Activated effector memory CD4-positive, alpha-beta T cell treated with Interleukin-2 at 50 U/mL for 16 hours (primary cell): ENCODE measurements around the gene MAGI1.
"Not testable (repeated sequence)": the region's sequence is repeated elsewhere in the genome, so short reads cannot be mapped to it uniquely, and the experiment has no call there.

Experiments
- DNase-seq: peaks from one replicate; pipeline ENCODE4 v3.0.0-alpha.2; 2020

MAGI1 gene

DNA sequence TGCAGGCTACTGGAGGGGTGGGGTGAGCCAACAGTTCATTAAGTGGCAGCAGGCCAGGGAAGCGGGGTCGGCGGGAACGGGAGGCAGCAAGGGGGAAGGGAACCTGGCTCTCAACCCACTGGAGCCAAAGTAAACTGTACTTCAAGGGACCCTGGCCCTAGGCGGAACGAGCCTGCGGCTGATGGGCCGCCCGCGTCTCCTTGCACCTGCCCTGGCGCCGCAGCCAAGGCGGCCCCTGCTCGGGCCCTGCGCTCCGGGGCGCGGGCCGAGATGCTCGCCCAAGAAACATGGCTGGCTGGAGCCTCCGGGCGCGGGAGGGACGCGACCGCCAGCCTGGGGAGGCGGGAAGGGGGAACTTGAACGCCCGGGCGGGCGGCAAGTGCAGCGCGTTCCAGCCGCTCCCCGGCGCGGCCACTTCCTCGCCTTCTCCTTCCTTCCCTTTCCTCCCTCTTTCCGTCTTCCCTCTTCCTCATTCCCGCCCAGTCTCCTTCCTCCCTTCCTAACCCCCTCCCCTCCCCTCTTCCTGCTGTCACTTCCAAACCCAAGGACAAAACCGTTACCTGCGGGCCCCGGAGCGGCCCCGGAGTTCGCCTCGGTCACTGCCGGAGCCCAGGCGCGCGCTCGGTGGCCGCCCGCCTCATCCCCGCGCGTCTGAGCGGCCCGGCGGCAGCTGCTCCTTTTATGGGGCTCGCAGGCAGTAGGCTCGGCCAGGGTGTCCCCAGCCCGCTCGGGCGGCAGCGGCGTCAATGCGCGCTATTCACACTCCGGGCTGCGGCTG lies 489.7 kb downstream of the MAGI1 start:
- DNase-seq: no peak

DNA sequence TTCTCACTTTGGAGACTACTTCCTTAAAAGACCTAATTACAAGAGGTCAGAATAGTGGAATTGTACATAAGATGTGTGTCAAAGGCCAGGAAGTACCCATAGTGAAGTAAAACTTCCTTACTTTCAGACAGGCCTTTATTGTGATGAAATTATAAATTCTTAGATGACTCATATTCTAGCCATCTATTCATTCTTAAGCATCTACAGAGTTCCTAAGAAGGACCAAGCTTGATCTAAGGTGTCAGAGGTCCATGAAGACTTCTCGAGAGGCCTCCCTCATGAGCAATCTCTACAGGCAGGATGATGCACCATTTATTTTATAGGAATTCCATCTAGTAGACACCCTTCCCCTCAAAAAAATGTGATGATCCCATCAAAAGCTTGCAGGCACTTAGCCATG lies 493.3 kb downstream of the MAGI1 start:
- no peak for DNase-seq

DNA sequence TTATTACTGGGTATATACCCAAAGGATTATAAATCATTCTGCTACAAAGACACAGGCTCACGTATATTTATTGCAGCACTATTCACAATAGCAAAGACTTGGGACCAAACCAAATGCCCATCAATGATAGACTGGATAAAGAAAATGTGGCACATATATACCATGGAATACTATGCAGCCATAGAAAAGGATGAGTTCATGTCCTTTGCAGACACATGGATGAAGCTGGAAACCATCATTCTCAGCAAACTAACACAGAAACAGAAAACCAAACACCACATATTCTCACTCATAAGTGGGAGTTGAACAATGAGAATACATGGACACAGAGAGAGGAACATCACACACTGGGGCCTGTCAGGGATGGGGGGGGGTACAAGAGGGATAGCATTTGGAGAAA lies 495.3 kb downstream of the MAGI1 start:
- DNase-seq: not testable (repeated sequence)

DNA sequence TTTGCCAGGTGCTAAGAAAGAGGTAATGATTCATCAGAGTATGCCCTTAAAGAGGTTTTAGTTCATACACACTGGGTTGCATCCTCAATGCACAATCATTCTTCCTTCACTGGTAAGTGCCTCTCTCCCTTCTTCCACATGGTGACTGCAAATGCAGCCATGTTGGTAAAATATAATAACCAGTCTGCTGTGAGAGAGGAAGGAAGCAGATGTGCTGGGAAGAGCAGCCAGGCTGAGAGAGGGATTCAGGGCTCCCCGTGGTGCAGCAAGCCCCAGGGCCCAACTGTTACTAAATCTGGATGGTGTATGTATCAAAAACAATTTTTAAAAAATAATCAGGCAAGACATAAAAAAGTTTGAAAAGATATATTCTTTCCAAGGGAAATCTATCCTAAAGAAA lies 498.1 kb downstream of the MAGI1 start:
- no peak for DNase-seq

DNA sequence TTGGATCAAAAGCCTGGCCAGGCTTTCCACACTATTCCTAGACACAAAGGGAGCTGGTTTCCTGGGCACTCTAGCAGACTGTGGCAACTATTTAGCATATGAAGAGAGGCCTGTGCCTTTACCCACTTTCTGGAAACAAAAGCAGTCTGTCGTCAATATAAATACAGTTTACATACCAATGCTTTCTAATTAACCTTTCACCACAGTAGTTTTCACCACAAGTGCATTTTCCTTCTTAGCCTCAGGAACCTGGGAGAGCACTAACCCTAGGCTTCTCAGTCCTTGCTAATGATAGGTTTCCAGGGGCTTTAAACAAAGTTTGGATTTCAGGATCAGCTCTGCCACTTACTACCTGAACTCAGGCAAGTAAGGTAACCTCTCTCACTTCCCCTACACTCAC lies 499.1 kb downstream of the MAGI1 start:
- no peak for DNase-seq

DNA sequence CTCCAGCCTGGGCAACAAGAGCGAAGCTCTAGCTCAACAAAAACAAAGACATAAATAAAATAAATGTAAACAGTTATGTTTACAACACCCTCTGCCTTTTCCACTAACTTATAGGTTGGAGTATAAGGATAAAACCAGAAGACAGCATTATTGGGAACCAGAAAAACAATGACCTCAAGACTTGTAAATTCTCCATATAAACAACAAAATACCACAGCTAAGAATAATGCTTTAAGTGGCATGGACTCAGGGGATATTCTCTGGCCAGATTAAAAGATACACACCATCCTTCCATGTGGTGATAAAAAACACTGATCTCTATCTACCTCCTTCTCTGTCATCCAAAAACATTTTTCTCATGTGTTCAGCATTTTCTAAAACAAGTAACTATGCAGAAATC lies 500.6 kb downstream of the MAGI1 start:
- DNase-seq: no peak

DNA sequence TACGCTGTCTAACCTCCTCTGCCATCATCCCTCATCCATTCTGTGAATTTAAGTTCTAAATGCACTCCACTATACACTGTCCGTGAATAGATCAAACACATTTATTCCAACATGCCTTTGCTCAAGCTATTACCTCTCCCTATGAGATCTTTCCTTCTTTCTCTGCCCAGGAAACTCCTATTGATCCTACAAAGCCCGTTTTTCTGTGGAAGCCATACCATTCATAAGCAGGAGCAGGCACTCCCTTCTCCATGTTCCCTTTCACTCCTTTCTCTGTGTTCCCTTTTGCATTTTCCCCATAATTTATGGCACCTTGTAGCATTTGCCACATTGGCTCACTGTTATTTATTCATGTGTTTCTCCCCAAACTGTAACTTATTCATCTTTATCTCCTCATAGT lies 501.6 kb downstream of the MAGI1 start:
- DNase-seq: no peak

DNA sequence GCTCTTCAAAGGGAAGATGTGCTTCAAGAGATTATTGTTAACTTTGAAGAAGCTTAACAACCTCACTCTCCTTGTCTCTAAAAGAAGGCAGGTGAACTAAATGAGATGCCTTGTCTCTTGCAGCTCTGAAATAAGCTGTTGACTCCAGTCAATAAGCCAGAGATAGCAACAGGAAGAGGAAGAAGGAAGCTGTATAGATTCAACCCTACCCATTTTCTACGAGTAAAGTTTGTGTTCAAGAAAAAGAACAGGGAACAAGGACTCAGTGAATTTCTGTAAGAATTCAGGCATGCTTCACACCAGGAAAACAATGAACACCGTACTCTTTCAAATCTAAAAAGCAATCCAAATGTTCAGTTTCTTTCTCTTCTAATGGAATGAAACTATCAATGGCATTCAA lies 503.5 kb downstream of the MAGI1 start:
- no peak for DNase-seq

DNA sequence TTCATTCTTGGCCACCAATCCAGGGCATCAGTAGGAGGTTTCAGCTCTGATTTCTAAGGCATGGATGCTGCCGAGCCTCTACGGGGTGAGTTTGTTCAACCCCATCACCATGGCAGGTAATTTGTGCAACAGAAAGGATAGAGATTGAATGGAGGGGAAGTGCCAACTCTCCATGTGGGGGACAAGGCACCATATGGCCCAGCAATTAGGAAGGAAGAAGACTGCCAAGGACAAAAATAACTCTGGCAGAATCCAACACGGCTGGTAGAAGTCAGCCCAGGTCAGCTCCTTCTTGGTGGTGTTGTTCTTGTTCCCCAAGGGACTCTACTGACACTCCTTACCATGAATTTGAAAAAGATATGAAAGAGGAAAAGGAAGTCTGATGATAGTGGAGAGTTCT lies 503.9 kb downstream of the MAGI1 start:
- DNase-seq: no peak

DNA sequence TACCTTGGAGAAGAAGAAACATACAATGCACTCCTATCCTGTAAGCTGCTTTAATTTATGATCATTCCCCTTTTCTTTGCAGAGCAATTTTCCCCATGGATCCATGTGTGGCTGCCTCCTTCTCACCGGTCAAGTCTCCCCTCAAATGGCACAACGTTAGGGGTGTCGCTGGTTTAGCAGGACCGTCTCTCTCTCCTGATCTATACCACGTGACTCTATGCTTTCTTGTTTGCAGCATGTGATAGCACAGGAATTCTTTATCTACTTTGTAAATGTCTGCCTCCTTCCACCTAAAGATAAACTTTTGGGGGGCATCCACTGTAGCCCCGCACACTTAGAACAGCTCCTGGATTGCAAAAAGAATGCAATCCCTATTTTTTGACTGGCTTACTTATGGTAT lies 506.0 kb downstream of the MAGI1 start:
- DNase-seq: no peak

DNA sequence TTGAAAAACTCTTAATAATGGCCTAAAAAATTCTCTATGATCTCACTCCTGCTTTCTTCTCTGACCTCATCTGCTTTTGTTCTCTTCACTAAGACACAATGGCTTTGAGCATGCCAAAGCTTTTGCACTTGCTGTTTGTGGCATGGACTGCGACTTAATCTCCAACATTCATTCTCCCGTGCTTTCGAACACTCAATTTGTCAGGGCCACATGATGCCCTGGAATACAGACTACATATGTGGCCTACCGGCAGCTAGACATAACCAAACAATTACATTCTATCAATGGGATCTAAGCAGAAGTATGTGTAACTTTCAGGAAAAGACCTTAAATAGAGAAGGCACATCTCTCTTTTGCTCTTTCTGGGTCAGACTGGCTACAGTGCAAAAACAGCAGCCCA lies 506.5 kb downstream of the MAGI1 start:
- no peak for DNase-seq

DNA sequence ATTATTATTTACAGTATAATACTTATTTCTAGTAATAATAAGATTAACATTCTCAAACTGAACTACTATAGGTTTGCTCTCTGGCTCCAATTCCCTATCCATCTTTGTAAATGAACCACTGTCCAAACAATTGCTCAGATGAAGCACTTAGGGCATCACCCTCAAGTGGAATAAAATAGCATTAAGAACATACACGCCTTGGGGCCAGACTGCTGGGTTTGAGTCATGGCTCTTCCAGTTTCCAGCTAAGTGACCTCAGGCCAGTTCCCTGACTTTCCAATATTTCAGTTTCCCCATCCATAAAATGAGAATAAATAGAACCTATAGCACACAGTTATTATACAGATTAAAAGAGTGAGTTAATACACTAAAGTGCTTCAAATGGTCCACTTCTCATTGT lies 507.2 kb downstream of the MAGI1 start:
- DNase-seq: no peak

DNA sequence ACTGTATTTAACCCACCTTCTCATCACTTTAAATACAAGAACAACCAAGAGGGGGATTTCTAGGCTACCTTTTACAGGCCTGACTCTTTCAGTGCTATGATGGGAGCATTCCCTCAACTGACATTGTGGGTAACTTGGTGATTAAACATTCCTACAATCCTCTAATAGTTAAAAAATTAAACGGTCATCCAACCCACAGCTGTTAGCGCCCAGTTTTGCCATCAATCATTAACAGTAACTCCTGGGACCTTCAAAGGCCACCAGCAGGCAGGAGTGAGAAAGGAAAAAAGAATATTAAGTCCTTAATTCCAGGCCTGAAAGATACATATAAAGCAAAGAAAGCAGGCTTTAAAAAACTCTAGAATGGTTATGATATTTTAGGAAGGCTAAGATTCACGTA lies 512.1 kb downstream of the MAGI1 start:
- DNase-seq: no peak

DNA sequence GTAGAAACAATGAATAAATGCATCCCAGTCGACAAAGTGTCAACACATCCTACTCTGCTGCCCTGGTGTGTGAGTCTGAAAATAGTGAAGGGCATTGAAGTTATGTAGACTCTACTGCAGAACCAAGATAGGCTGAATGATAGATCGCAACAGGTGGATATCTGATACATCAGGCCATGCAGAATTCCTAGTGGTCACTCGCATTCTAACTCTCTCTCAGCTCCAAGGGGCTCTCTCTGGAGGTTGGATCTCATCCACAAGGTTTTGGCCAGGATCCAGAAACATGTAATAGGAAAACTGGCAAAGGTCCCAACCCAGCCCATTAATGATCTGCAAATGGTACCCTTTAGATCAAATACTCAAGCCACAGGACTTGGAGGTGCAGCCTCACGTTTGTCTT lies 514.1 kb downstream of the MAGI1 start:
- DNase-seq: no peak

DNA sequence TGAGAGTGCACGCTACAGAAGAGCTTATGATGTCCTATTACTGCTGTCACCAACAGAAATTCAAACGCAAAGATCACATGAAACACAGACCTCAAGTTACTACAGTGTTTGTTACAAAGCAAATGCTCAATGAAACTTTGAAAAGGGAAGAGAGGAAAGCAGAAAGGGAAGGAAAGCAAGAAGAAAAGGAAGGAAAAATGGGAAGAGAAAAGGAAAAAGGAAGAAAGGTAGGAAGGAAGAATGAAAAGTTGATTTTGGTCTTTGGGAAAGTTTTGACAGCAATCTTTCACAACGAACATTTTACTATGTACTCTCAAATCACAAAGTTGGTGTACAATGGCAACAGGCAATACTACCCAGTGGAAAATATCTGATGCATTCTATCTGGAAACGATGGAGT lies 514.8 kb downstream of the MAGI1 start:
- DNase-seq: no peak

DNA sequence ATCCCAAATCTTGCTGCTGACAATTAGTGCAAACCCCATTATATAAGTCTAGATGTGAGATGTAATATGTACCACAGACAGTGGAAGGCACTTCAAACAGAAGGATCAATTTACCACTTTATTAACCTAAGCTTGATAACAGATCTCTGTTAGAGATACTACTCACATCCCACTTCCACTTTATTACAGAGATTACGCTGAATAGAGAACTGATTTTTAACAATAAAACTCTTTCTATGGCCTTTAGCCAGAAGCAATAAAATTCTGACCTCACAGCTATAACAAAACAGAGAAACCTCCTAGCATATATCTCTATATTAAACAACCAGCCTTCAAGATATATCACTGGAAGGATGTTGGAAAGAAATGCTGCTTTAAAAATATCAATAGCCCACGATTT lies 517.7 kb downstream of the MAGI1 start:
- DNase-seq: no peak

DNA sequence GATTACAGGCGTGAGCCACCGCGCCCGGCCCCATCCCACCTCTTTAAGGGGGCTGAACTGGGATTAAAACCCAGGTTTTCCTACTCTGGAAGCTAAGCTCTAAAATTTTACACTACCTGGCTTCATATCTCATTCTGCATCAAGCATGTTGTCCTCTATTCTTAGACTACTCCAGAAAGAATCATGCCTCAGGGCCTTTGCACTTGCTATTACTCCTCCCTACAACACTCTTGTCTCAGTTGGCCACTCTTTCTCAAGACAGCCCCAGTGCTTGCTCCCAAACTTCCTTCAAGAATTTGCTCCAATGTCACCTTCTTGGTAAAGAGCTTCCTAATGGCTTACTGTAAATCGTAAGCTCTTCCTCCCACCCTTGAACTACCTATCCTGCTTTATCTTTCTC lies 521.7 kb downstream of the MAGI1 start:
- DNase-seq: no peak

DNA sequence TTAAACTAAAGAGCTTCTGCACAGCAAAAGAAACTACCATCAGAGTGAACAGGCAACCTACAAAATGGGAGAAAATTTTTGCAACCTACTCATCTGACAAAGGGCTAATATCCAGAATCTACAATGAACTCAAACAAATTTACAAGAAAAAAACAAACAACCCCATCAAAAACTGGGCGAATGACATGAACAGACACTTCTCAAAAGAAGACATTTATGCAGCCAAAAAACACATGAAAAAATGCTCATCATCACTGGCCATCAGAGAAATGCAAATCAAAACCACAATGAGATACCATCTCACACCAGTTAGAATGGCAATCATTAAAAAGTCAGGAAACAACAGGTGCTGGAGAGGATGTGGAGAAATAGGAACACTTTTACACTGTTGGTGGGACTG lies 524.4 kb downstream of the MAGI1 start:
- not testable (repeated sequence) for DNase-seq

DNA sequence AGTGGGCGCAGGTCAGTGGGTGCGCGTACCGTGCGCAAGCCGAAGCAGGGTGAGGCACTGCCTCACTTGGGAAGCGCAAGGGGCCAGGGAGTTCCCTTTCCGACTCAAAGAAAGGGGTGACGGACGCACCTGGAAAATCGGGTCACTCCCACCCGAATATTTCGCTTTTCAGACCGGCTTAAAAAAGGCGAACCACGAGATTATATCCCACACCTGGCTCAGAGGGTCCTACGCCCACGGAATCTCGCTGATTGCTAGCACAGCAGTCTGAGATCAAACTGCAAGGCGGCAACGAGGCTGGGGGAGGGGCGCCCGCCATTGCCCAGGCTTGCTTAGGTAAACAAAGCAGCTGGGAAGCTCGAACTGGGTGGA lies 529.3 kb downstream of the MAGI1 start:
- DNase-seq: not testable (repeated sequence)

DNA sequence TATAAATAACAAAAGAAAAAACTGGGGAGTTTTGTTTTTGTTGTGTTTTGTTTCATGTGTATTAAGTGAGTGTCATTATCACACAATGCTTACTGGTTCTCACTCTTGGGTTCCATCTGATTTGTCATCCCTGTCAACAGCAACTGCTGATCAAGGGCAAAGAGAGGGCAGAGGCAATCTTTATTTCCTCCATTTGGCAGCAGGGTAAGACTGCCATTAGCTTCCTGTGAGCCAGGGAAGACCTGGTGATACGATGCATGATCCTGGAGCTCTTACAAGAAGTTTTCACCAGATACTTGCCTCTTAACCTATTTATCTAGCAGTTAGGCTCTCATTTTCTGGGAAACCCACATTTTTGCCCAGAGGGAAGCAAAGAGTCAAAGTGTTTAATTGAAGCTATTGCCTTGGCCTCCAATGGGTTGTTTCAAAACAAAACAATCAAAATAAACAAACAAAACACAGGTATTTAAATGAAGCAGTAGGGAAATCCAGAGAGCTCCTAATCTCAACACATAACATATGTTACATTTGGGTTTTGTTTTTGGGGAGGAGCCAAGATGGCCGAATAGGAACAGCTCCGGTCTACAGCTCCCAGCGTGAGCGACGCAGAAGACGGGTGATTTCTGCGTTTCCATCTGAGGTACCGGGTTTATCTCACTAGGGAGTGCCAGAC lies 529.8 kb downstream of the MAGI1 start:
- DNase-seq: no peak

DNA sequence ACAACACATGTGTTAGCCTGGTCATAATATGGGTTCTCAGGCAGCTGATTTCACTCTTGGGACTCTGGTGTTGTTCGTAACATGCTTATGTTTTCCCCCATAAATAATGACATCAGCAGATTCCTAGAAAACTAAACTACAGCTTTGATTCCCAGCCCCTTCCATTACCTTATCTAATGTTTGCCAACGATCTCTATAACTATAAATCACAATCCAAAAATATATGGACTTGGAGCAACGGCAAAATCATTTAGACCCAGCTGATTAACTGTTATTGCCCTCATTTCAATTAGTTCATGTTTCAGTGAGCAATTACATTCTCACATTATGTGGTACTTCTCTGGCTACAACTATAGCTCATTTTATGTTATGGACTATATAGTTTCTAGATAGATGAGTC lies 531.3 kb downstream of the MAGI1 start:
- no peak for DNase-seq

DNA sequence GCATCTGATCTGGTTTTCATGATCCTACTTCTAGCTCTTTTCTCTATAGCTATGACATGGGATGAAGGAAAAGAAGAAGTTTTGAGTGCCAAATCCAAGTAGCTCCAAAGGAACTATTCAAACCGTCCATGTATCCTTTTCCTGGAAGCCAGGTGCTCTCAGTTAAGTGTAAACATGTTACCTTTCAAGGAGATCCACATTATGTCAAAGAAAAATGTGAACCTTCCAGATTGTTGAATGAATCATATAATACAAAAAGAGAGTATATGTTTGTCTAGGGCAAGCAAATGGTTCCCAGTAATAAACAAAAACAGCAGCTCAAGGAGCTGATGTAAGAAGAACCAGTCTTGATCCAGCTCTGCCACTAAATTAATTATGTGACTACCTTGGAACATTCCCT lies 534.9 kb downstream of the MAGI1 start:
- DNase-seq: no peak

DNA sequence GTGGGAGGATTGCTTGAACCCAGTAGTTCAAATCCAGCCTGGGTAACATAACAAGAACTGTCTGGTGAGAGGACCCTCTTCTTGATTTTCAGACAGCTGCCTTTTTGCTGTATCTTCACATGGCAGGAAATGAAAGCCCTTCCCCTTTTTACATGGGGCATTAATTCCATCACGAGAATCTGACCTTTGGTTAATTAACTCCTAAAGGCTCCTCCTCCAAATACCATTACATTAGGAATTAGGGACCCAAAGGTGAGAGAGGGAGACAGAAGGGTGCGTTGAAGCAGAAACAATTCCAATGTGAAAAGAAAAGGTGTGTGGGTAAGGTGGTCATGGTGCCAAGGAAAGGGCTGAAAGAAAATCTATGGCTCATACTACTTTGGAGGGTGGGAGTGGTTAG lies 536.2 kb downstream of the MAGI1 start:
- DNase-seq: no peak

DNA sequence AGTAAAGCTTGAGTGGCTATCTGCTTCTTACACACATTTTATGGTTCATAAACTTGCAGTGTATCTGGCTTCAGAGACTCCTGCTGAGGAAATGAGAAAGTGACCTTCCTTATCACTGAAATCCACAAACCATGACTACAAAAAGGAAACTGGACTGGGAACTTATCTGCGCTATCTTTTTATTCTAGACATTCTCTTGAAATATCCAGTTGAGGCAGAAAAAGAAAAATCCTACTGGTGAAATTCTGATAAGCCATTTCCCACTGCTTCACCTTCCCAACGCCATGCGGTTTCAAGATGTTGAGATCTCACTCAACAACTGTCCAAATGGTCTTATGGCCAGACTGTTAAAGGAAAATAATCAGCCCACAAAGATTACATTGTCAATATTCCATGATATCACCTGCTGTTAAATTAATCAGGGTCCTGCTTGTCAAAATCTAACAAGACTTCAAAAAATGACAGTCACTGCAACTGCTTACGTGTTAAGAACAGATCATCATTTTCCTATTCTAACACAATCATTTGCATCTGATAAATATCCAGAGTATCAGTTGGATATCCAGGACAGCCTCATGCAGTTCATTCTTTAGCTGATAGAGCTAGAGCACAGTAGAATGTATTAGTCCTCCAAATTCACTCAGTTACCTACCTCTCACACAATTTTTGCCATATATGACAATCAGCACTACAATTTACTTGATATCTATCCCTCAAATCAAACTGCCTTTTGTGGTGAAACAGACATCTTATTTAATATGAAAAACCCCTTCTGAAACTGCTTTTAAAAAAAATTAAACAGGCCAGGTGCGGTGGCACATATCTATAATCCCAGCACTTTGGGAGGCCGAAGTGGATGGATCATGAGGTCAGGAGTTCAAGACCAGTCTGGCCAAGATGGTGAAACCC lies 538.1 kb downstream of the MAGI1 start:
- no peak for DNase-seq
